K562 (cell line): ENCODE data around the gene NME4. TPM values are rescaled to one million over a fixed set of nuclear protein-coding genes. Genes with fewer than 3 reads are reported as not detected.

Source experiments
- CREBBP ChIP-seq: IDR thresholded peaks from one replicate; pipeline ENCODE4 v1.6.1; 2012; ENCODE audit warnings: low read depth, mild to moderate bottlenecking, control low read depth, inconsistent platforms, low read length
- FOXP4 ChIP-seq: sonication (generic); formaldehyde crosslinking; IDR thresholded peaks from 2 replicates; pipeline ENCODE4 v1.8.0; 2022; ENCODE audit warnings: mild to moderate bottlenecking, missing genetic modification reagents, borderline replicate concordance
- ILK ChIP-seq: fragments of 450-650 bp; IDR thresholded peaks from 2 replicates; pipeline ENCODE4 v1.6.1; 2016; ENCODE audit warnings: missing genetic modification characterization, low read depth, mild to moderate bottlenecking, missing compliant biosample characterization, moderate library complexity, borderline replicate concordance
- MBD1 ChIP-seq: fragments of 250-450 bp; sonication (Bioruptor Pico); IDR thresholded peaks from 2 replicates; pipeline ENCODE4 v1.8.0; 2022; ENCODE audit warnings: inconsistent platforms
- NKRF ChIP-seq: fragments of 450-650 bp; IDR thresholded peaks from 2 replicates; pipeline ENCODE4 v1.6.1; 2016; ENCODE audit warnings: borderline replicate concordance
- REST ChIP-seq, 2 experiments: fragments of 450-650 bp; formaldehyde crosslinking in 1 of 2; IDR thresholded peaks; 2 replicates each; pipeline versions ENCODE4 v1.4.0 to v1.6.1; 2014 to 2020; ENCODE audit warnings: mild to moderate bottlenecking in 2 of 2, borderline replicate concordance in 1 of 2, low read depth in 1 of 2
- polyA plus RNA-seq, 8 experiments: library from polyadenylated mRNA; depleted of rRNA in 4 of 8; stranded (reverse) in 5 of 8; unstranded in 3 of 8; fragments of >200 nt; fragmentation: Nextera tagmentation in 2 of 8; fragmentation: Illumina TruSeq in 1 of 8; extraction: Ambion mirVana in 2 of 8; extraction: Trizol in 1 of 8; gene quantifications; 2 replicates each; pipeline versions ENCODE4 v1.2.1 to v1.2.3, GENCODE V29; 2011 to 2014; ENCODE audit warnings: inconsistent platforms in 1 of 8, missing spikeins in 1 of 8
- total RNA-seq, 7 experiments: library from RNA; depleted of rRNA in 6 of 7; stranded (reverse); fragments of >200 nt in 6 of 7; fragmentation: Illumina TruSeq in 2 of 7; extraction: Trizol in 2 of 7; gene quantifications; 2 replicates each; pipeline versions ENCODE4 v1.2.1 to v1.2.3, GENCODE V29; 2011 to 2021; ENCODE audit warnings: low replicate concordance in 1 of 7

The NME4 gene
- total and polyA plus RNA-seq, 9 of the 15 experiments (the other 6 are each of a cell fraction or from before 2014, with no cell fraction given), result 15.4 to 264 (median 139) TPM

- no peak for TF ChIP-seq NKRF
- no peak for TF ChIP-seq REST (IDR thresholded peaks at IDR 0.05; ENCODE audit: borderline replicate concordance)
- TF ChIP-seq REST (CRISPR knock-in tag; IDR thresholded peaks at IDR 0.05; ENCODE audit: low read depth), result 0 out of 2 replicates have a peak, but pooled peaks have one; percentile 32
- no peak for TF ChIP-seq CREBBP
- no peak for TF ChIP-seq ILK
- TF ChIP-seq MBD1, result no peak
- TF ChIP-seq FOXP4 (CRISPR knock-in tag), result no peak
Observed at GRCh38 chr16:381789-382717, 14.9 kb upstream of the NME4 start, which contains the start of gene PGAP6 (continued).
